Measurements from ENCODE around the gene DGLUCY.
A peak's percentile ranks its signal among the peaks of the same experiment; 100 is the strongest.
"Not testable (repeated sequence)": the region's sequence is repeated elsewhere in the genome, so short reads cannot be mapped to it uniquely, and the experiment has no call there.

DGLUCY gene

DNA sequence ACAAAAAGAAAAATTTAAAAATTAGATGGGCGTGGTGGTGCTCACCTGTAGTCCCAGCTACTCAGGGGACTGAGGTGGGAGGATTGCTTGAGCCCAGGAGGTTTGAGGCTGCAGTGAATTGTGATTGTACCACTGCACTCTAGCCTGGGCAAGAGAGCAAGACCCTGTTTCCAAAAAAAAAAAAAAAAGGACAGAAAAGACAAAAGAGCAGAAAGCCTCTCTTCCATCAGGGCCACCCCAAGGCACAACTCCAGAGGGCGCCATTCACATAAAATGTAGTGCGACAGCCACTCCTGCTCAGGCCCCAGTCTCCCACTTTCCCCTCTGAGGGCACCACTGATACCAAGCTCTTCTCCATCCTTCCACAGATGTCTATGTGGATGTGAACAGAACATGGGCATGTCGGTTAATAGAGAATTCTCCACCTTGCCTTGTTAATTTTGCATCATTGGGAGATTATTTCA lies 41.8 kb downstream of the DGLUCY start:
- H3K27ac ChIP-seq (ENCODE audit: low read length), result no peak overlapping the region
- H3K4me2 ChIP-seq (ENCODE audit: insufficient read depth, low read length), result no peak overlapping the region
- no peak overlapping the region for H2AFZ ChIP-seq (ENCODE audit: low read depth, low read length)
- H3K36me3 ChIP-seq (ENCODE audit: insufficient read depth, low read length), result peaks cover 41% of the 10 kb centered on the region
- no peaks in the 10 kb centered on the region for H3K27me3 ChIP-seq (ENCODE audit: insufficient read depth, low read length, poor library complexity)
- no peaks in the 10 kb centered on the region for H4K20me1 ChIP-seq (ENCODE audit: insufficient read depth, low read length)
- H3K4me3 ChIP-seq (ENCODE audit: low read depth in 1 of 2, low read length in 2 of 2), result no peak overlapping the region
- TF ChIP-seq, protein P1, sequence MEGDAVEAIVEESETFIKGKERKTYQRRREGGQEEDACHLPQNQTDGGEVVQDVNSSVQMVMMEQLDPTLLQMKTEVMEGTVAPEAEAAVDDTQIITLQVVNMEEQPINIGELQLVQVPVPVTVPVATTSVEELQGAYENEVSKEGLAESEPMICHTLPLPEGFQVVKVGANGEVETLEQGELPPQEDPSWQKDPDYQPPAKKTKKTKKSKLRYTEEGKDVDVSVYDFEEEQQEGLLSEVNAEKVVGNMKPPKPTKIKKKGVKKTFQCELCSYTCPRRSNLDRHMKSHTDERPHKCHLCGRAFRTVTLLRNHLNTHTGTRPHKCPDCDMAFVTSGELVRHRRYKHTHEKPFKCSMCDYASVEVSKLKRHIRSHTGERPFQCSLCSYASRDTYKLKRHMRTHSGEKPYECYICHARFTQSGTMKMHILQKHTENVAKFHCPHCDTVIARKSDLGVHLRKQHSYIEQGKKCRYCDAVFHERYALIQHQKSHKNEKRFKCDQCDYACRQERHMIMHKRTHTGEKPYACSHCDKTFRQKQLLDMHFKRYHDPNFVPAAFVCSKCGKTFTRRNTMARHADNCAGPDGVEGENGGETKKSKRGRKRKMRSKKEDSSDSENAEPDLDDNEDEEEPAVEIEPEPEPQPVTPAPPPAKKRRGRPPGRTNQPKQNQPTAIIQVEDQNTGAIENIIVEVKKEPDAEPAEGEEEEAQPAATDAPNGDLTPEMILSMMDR (IDR thresholded peaks at IDR 0.05; ENCODE audit: borderline replicate concordance, extremely low read depth, low read length, poor library complexity, severe bottlenecking), result peak; percentile 37
- TF ChIP-seq EZH2 (IDR thresholded peaks at IDR 0.05; ENCODE audit: borderline replicate concordance, low read depth, low read length, severe bottlenecking), result no peak
- no peak overlapping the region for H3K9ac ChIP-seq (ENCODE audit: low read depth, low read length)
- H3K79me2 ChIP-seq (ENCODE audit: insufficient read depth, low read length), result no peaks in the 10 kb centered on the region
- no peaks in the 10 kb centered on the region for H3K4me1 ChIP-seq (ENCODE audit: insufficient read depth, low read length)
- H3K9me3 ChIP-seq (ENCODE audit: insufficient read depth, low read length, severe bottlenecking), result no peaks in the 10 kb centered on the region
- ATAC-seq (ENCODE audit: insufficient read depth, low read depth) (peak; percentile 55; the same call in 1 of the 3 replicates), DNase-seq (peak; percentile 32)

DNA sequence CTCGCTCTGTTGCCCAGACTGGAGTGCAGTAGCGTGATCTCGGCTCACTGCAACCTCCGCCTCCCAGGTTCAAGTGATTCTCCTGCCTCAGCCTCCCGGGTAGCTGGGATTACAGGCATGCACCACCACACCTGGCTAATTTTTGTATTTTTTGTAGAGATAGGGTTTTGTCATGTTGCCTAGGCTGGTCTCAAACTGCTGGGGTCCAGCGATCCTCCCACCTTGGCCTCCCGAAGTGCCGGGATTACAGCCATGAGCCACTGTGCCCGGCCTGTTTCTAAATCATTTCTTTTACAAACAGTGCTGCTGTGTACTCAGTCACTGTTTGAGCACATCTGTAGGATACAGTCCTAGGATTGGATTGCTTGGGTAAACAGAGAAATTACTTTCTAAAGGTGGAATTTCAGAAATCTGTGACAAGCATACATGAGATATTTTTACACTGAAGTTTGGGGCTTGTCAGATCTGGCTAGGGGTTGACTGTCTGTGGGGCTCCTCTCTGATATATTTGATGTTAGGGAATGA lies 42.3 kb downstream of the DGLUCY start:
- not testable (repeated sequence) for H2AFZ ChIP-seq (ENCODE audit: low read depth, low read length); H3K9me3 ChIP-seq (ENCODE audit: insufficient read depth, low read length, severe bottlenecking); H3K4me2 ChIP-seq (ENCODE audit: insufficient read depth, low read length); H3K27me3 ChIP-seq (ENCODE audit: insufficient read depth, low read length, poor library complexity); H3K4me3 ChIP-seq (ENCODE audit: low read depth in 1 of 2, low read length in 2 of 2); H4K20me1 ChIP-seq (ENCODE audit: insufficient read depth, low read length); H3K27ac ChIP-seq (ENCODE audit: low read length); H3K4me1 ChIP-seq (ENCODE audit: insufficient read depth, low read length); H3K79me2 ChIP-seq (ENCODE audit: insufficient read depth, low read length); DNase-seq; H3K9ac ChIP-seq (ENCODE audit: low read depth, low read length); ATAC-seq (ENCODE audit: insufficient read depth, low read depth)
- peaks cover 46% of the 10 kb centered on the region for H3K36me3 ChIP-seq (ENCODE audit: insufficient read depth, low read length)

DNA sequence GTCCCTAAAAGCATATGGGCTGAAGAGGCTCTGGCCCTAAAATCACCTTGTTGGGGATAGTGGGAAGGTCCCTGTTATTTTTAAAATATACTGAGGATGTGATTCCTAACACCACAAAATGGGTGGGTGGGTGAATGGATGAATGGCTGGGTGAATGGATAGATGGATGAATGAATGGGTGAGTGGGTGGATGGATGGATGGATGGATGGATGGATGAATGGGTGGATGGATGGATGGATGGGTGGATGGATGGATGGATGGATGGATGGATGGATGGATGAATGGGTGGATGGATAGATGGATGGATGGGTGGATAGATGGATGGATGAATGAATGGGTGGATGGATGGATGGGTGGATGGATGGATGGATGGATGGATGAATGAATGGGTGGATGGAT lies 43.0 kb downstream of the DGLUCY start:
- H3K9ac ChIP-seq (ENCODE audit: low read depth, low read length), result not testable (repeated sequence)

DNA sequence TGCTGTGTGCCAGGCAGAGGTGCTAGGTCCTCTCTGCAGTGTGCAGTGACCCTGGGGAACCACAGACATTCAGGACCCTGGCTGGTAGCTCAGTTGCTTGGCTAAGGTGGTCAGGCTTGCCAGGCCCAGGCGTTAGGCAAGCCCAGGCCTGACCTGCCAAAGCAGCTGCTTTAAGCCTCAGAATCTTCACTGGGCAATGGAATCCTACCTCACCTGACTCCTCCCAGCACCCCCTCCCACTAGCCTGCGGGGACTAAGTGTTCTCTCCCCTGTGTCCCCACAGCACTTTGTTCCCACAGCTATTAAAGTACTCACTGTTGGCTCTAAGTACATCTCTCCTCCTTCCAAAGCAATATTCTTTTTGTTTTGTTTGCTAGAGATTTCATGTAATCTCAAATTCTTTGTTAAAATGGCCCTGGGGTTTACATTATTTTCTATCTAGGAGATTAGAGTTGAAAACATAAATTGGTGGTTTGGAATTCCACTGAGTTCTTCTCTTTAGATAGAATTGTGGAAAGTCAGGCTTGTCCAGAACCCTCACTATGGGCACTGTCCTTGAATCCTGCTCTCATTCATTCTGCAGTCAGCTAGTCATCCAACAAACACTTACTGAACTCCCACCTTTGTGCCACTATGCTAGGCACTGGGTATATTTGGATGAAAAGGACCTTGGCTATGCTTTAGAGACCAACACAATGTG lies 44.4 kb downstream of the DGLUCY start:
- TF ChIP-seq, protein P1 (IDR thresholded peaks at IDR 0.05; ENCODE audit: borderline replicate concordance, extremely low read depth, low read length, poor library complexity, severe bottlenecking), result no peak
- no peak for TF ChIP-seq EZH2 (IDR thresholded peaks at IDR 0.05; ENCODE audit: borderline replicate concordance, low read depth, low read length, severe bottlenecking)
- no peaks in the 10 kb centered on the region for H3K27me3 ChIP-seq (ENCODE audit: insufficient read depth, low read length, poor library complexity)
- no peak overlapping the region for H2AFZ ChIP-seq (ENCODE audit: low read depth, low read length)
- H3K9me3 ChIP-seq (ENCODE audit: insufficient read depth, low read length, severe bottlenecking), result no peaks in the 10 kb centered on the region
- ATAC-seq (ENCODE audit: insufficient read depth, low read depth) (no peak), DNase-seq (no peak)
- H3K9ac ChIP-seq (ENCODE audit: low read depth, low read length), result no peak overlapping the region
- H3K4me2 ChIP-seq (ENCODE audit: insufficient read depth, low read length), result no peak overlapping the region
- no peak overlapping the region for H3K27ac ChIP-seq (ENCODE audit: low read length)
- H3K4me1 ChIP-seq (ENCODE audit: insufficient read depth, low read length), result no peaks in the 10 kb centered on the region
- H3K36me3 ChIP-seq (ENCODE audit: insufficient read depth, low read length), result peaks cover 60% of the 10 kb centered on the region
- H3K79me2 ChIP-seq (ENCODE audit: insufficient read depth, low read length), result no peaks in the 10 kb centered on the region
- H4K20me1 ChIP-seq (ENCODE audit: insufficient read depth, low read length), result no peaks in the 10 kb centered on the region
- no peak overlapping the region for H3K4me3 ChIP-seq (ENCODE audit: low read depth in 1 of 2, low read length in 2 of 2)

More for the DNA sequence above, 43.0 kb downstream of the DGLUCY start:
- DNase-seq; H3K4me1 ChIP-seq (ENCODE audit: insufficient read depth, low read length); ATAC-seq (ENCODE audit: insufficient read depth, low read depth); H3K27ac ChIP-seq (ENCODE audit: low read length); H3K79me2 ChIP-seq (ENCODE audit: insufficient read depth, low read length); H3K4me3 ChIP-seq (ENCODE audit: low read depth in 1 of 2, low read length in 2 of 2); H3K9me3 ChIP-seq (ENCODE audit: insufficient read depth, low read length, severe bottlenecking); H3K27me3 ChIP-seq (ENCODE audit: insufficient read depth, low read length, poor library complexity); H2AFZ ChIP-seq (ENCODE audit: low read depth, low read length); H4K20me1 ChIP-seq (ENCODE audit: insufficient read depth, low read length); H3K4me2 ChIP-seq (ENCODE audit: insufficient read depth, low read length): not testable (repeated sequence)
- H3K36me3 ChIP-seq (ENCODE audit: insufficient read depth, low read length), result peaks cover 53% of the 10 kb centered on the region

All from DND-41 (cell line).